ENCODE measurements around the gene BMX.
A peak's percentile ranks its signal among the peaks of the same experiment; 100 is the strongest.

The BMX gene

GRCh38 chrX:15500497-15500966, at the start of gene BMX:
Gene BMX (plus strand): TSS chrX:15500807. CDS start chrX:15508354, 7,547 bp downstream.
- DNase-seq (ENCODE audit: low read depth), result no peak

- no peak for DNase-seq (ENCODE audit: low read depth)
Measured at GRCh38 chrX:15451913-15452312, 48.7 kb upstream of the BMX start.

- no peak for DNase-seq (ENCODE audit: low read depth)
Measured at GRCh38 chrX:15464704-15465103, 35.9 kb upstream of the BMX start.

- no peak for DNase-seq (ENCODE audit: low read depth)
Measured at GRCh38 chrX:15465347-15465746, 35.3 kb upstream of the BMX start.

- DNase-seq (ENCODE audit: low read depth), result no peak
Measured at GRCh38 chrX:15465896-15466651, 34.5 kb upstream of the BMX start.

- DNase-seq (ENCODE audit: low read depth), result no peak
Measured at GRCh38 chrX:15468036-15468435, 32.6 kb upstream of the BMX start.

GRCh38 chrX:15469613-15470012, 31.0 kb upstream of the BMX start:
- no peak for DNase-seq (ENCODE audit: low read depth)

GRCh38 chrX:15471028-15471427, 29.6 kb upstream of the BMX start:
- DNase-seq (ENCODE audit: low read depth), result no peak

- DNase-seq (ENCODE audit: low read depth), result no peak
Measured at GRCh38 chrX:15472531-15472930, 28.1 kb upstream of the BMX start.

- no peak for DNase-seq (ENCODE audit: low read depth)
Measured at GRCh38 chrX:15474028-15474427, 26.6 kb upstream of the BMX start.

GRCh38 chrX:15475021-15475420, 25.6 kb upstream of the BMX start:
- DNase-seq (ENCODE audit: low read depth), result no peak

GRCh38 chrX:15475486-15475885, 25.1 kb upstream of the BMX start:
- no peak for DNase-seq (ENCODE audit: low read depth)

GRCh38 chrX:15483891-15484290, 16.7 kb upstream of the BMX start:
- DNase-seq (ENCODE audit: low read depth), result no peak

GRCh38 chrX:15492469-15492868, 8.1 kb upstream of the BMX start:
- no peak for DNase-seq (ENCODE audit: low read depth)

GRCh38 chrX:15493118-15493962, 7.3 kb upstream of the BMX start, which contains the start of gene PIR:
Gene PIR (minus strand): TSS chrX:15493333. CDS start chrX:15491257, 2,076 bp downstream.
- peak; percentile 11 for DNase-seq (ENCODE audit: low read depth)

GRCh38 chrX:15495801-15496200, 4.8 kb upstream of the BMX start:
- DNase-seq (ENCODE audit: low read depth), result no peak

- no peak for DNase-seq (ENCODE audit: low read depth)
Measured at GRCh38 chrX:15496824-15497223, 3.8 kb upstream of the BMX start.

GRCh38 chrX:15497865-15498264, 2.7 kb upstream of the BMX start:
- peak; percentile 24 for DNase-seq (ENCODE audit: low read depth)

- no peak for DNase-seq (ENCODE audit: low read depth)
Measured at GRCh38 chrX:15498741-15499140, 1.9 kb upstream of the BMX start.

GRCh38 chrX:15499976-15500375, 631 bp upstream of the BMX start:
- no peak for DNase-seq (ENCODE audit: low read depth)

- DNase-seq (ENCODE audit: low read depth), result no peak
Measured at GRCh38 chrX:15501506-15501905, 899 bp downstream of the BMX start.

GRCh38 chrX:15504661-15505060, 4.1 kb downstream of the BMX start:
- no peak for DNase-seq (ENCODE audit: low read depth)

GRCh38 chrX:15505101-15505500, 4.5 kb downstream of the BMX start:
- no peak for DNase-seq (ENCODE audit: low read depth)

Data from stimulated activated CD8-positive, alpha-beta memory T cell treated with anti-CD3 and anti-CD28 coated beads, Interleukin-12 subunit alpha, Interleukin-12 subunit beta, amount 100 ng/mL, for 1 hour (primary cell).